Urinary bladder (tissue), 4 donors: ENCODE results near the gene LHFPL6. TPM values are rescaled to one million over a fixed set of nuclear protein-coding genes. Genes with fewer than 3 reads are reported as not detected.

Experiments
- DNase-seq: peaks from one replicate; pipeline ENCODE4 v3.0.0-alpha.2; 2015; ENCODE audit errors: extremely low spot score
- H3K27ac ChIP-seq: one replicate; pipeline ENCODE4 v1.5.1; 2013; ENCODE audit warnings: low read depth, mild to moderate bottlenecking, moderate library complexity
- H3K36me3 ChIP-seq: one replicate; pipeline ENCODE4 v1.6.1; 2013; ENCODE audit warnings: mild to moderate bottlenecking, moderate library complexity; ENCODE audit not compliant: insufficient read depth
- H3K4me1 ChIP-seq: one replicate; pipeline ENCODE4 v1.6.1; 2013; ENCODE audit warnings: mild to moderate bottlenecking, moderate library complexity; ENCODE audit not compliant: insufficient read depth
- H3K4me3 ChIP-seq: one replicate; pipeline ENCODE4 v1.5.1; 2013; ENCODE audit warnings: low read depth, low read length
- WGBS: extraction: QIAGEN DNeasy Blood & Tissue Kit; methylation state at CpG from one replicate; pipeline ENCODE4 v1.1.7; 2013; 5-methylcytosine and 5-hydroxymethylcytosine counted together
- polyA plus RNA-seq: library from polyadenylated mRNA; stranded (reverse); fragments of 200-250 nt; gene quantifications from one replicate; pipeline ENCODE4 v1.2.3, GENCODE V29; 2013
- total RNA-seq: library from RNA; depleted of rRNA; stranded (reverse); fragments of >200 nt; gene quantifications from one replicate; pipeline ENCODE4 v1.2.3, GENCODE V29; 2014
- donor health status: healthy with polysubstance abuse.
- donor health status: healthy.

Gene LHFPL6
- total and polyA plus RNA-seq, 2 donors, result 84.3 to 89.9 TPM

- DNase-seq, result no peak
- Histone ChIP-seq H3K4me3 (no peak overlapping the region), H3K27ac (no peak overlapping the region), H3K36me3 (no peaks in the 10 kb centered on the region), H3K4me1 (peaks cover 2% of the 10 kb centered on the region)
Observed at GRCh38 chr13:39483326-39483725, 119.7 kb downstream of the LHFPL6 start.

GRCh38 chr13:39481491-39481890 lies 121.5 kb downstream of the LHFPL6 start:
- WGBS, result 83% methylated on average over 3 of the region's 3 CpGs
- Histone ChIP-seq H3K4me1 (peaks cover 2% of the 10 kb centered on the region), H3K4me3 (no peak overlapping the region), H3K27ac (no peak overlapping the region), H3K36me3 (no peaks in the 10 kb centered on the region)
- DNase-seq, result no peak

GRCh38 chr13:39474600-39474999 lies 128.4 kb downstream of the LHFPL6 start:
- Histone ChIP-seq H3K27ac (no peak overlapping the region), H3K4me3 (no peak overlapping the region), H3K4me1 (no peaks in the 10 kb centered on the region), H3K36me3 (no peaks in the 10 kb centered on the region)
- DNase-seq, result no peak
- 95% methylated on average over 2 of the region's 2 CpGs for WGBS

- WGBS, result 99% methylated on average over 3 of the region's 3 CpGs
- H3K4me1 ChIP-seq, result no peaks in the 10 kb centered on the region
- no peak for DNase-seq
- no peak overlapping the region for H3K27ac ChIP-seq
- no peaks in the 10 kb centered on the region for H3K36me3 ChIP-seq
- H3K4me3 ChIP-seq, result no peak overlapping the region
Observed at GRCh38 chr13:39469676-39470075, 133.3 kb downstream of the LHFPL6 start.

GRCh38 chr13:39468306-39468705 lies 134.7 kb downstream of the LHFPL6 start:
- Histone ChIP-seq H3K36me3 (no peaks in the 10 kb centered on the region), H3K27ac (no peak overlapping the region), H3K4me3 (no peak overlapping the region), H3K4me1 (no peaks in the 10 kb centered on the region)
- no peak for DNase-seq

GRCh38 chr13:39463611-39464010 lies 139.4 kb downstream of the LHFPL6 start:
- peaks cover 1% of the 10 kb centered on the region for H3K4me1 ChIP-seq
- 94% methylated on average over 1 of the region's 1 CpG for WGBS
- H3K27ac ChIP-seq, result no peak overlapping the region
- no peak for DNase-seq
- H3K4me3 ChIP-seq, result no peak overlapping the region
- H3K36me3 ChIP-seq, result no peaks in the 10 kb centered on the region

- no peak overlapping the region for H3K27ac ChIP-seq
- peaks cover 1% of the 10 kb centered on the region for H3K4me1 ChIP-seq
- no peak for DNase-seq
- 97% methylated on average over 4 of the region's 4 CpGs for WGBS
- no peak overlapping the region for H3K4me3 ChIP-seq
- no peaks in the 10 kb centered on the region for H3K36me3 ChIP-seq
Observed at GRCh38 chr13:39462906-39463305, 140.1 kb downstream of the LHFPL6 start.

GRCh38 chr13:39462428-39462827 lies 140.6 kb downstream of the LHFPL6 start:
- no peak overlapping the region for H3K27ac ChIP-seq

GRCh38 chr13:39461685-39462266 lies 141.2 kb downstream of the LHFPL6 start:
- Histone ChIP-seq H3K4me3 (no peak overlapping the region), H3K27ac (no peak overlapping the region), H3K4me1 (peaks cover 1% of the 10 kb centered on the region), H3K36me3 (no peaks in the 10 kb centered on the region)
- WGBS, result 71% methylated on average over 1 of the region's 1 CpG
- DNase-seq, result no peak

More at GRCh38 chr13:39462428-39462827, 140.6 kb downstream of the LHFPL6 start:
- Histone ChIP-seq H3K4me3 (no peak overlapping the region), H3K4me1 (peaks cover 1% of the 10 kb centered on the region), H3K36me3 (no peaks in the 10 kb centered on the region)
- 75% methylated on average over 2 of the region's 2 CpGs for WGBS
- no peak for DNase-seq

- Histone ChIP-seq H3K4me3 (no peak overlapping the region), H3K36me3 (no peaks in the 10 kb centered on the region), H3K27ac (no peak overlapping the region), H3K4me1 (no peaks in the 10 kb centered on the region)
- 96% methylated on average over 1 of the region's 1 CpG for WGBS
- DNase-seq, result no peak
Observed at GRCh38 chr13:39457274-39457673, 145.7 kb downstream of the LHFPL6 start.

GRCh38 chr13:39455521-39456175 lies 147.3 kb downstream of the LHFPL6 start:
- Histone ChIP-seq H3K27ac (no peak overlapping the region), H3K4me3 (no peak overlapping the region), H3K36me3 (no peaks in the 10 kb centered on the region), H3K4me1 (no peaks in the 10 kb centered on the region)
- no peak for DNase-seq
- WGBS, result 41% methylated on average over 4 of the region's 4 CpGs

GRCh38 chr13:39452834-39453233 lies 150.2 kb downstream of the LHFPL6 start:
- no peaks in the 10 kb centered on the region for H3K36me3 ChIP-seq
- H3K4me1 ChIP-seq, result no peaks in the 10 kb centered on the region
- no peak overlapping the region for H3K4me3 ChIP-seq
- DNase-seq, result no peak
- peak overlapping the region; percentile 10 for H3K27ac ChIP-seq
- 47% methylated on average over 1 of the region's 1 CpG for WGBS

GRCh38 chr13:39452417-39452816 lies 150.6 kb downstream of the LHFPL6 start:
- DNase-seq, result no peak
- 55% methylated on average over 3 of the region's 3 CpGs for WGBS
- H3K4me3 ChIP-seq, result no peak overlapping the region
- no peaks in the 10 kb centered on the region for H3K4me1 ChIP-seq
- H3K36me3 ChIP-seq, result no peaks in the 10 kb centered on the region
- peak overlapping the region; percentile 10 for H3K27ac ChIP-seq

GRCh38 chr13:39451860-39452301 lies 151.1 kb downstream of the LHFPL6 start:
- Histone ChIP-seq H3K4me3 (no peak overlapping the region), H3K4me1 (no peaks in the 10 kb centered on the region), H3K36me3 (no peaks in the 10 kb centered on the region), H3K27ac (no peak overlapping the region)
- WGBS, result 35% methylated on average over 4 of the region's 4 CpGs
- DNase-seq, result no peak
